Neural cell (in vitro differentiated cells): ENCODE results near the gene WFDC1.

Experiments
- EP300 ChIP-seq: fragments of 450-650 bp; conservative IDR thresholded peaks from 2 replicates; pipeline ENCODE4 v1.6.1; 2014; ENCODE audit warnings: antibody characterized with exemption, mild to moderate bottlenecking, moderate library complexity; ENCODE audit not compliant: poor library complexity, severe bottlenecking
- EZH2 ChIP-seq: fragments of 200-600, 300-800 bp; shearing (Covaris generic), sonication (generic); IDR thresholded peaks from 2 replicates; pipeline ENCODE4 v1.6.1; 2014; ENCODE audit warnings: antibody characterized with exemption, low read length, borderline replicate concordance, mild to moderate bottlenecking; ENCODE audit not compliant: insufficient read depth, poor library complexity, severe bottlenecking
- MXI1 ChIP-seq: fragments of 450-650 bp; conservative IDR thresholded peaks from 2 replicates; pipeline ENCODE4 v1.6.1; 2014; ENCODE audit warnings: antibody characterized with exemption, mild to moderate bottlenecking; ENCODE audit not compliant: poor library complexity, severe bottlenecking
- POLR2AphosphoS5 ChIP-seq: IDR thresholded peaks from 2 replicates; pipeline ENCODE4 v1.6.1; 2012
- SMC3 ChIP-seq: fragments of 450-650 bp; conservative IDR thresholded peaks from 2 replicates; pipeline ENCODE4 v1.6.1; 2014; ENCODE audit warnings: antibody characterized with exemption, mild to moderate bottlenecking, moderate library complexity; ENCODE audit not compliant: poor library complexity
- TAF1 ChIP-seq: IDR thresholded peaks from 2 replicates; pipeline ENCODE4 v1.6.1; 2012; ENCODE audit warnings: low read depth
- TF ChIP-seq, protein P1 (sequence below): fragments of 450-650 bp; IDR thresholded peaks from 2 replicates; pipeline ENCODE4 v1.5.1; 2014; ENCODE audit warnings: antibody characterized with exemption, mild to moderate bottlenecking, moderate library complexity; ENCODE audit not compliant: poor library complexity, severe bottlenecking
- TF ChIP-seq, protein P2 (sequence below): IDR thresholded peaks from 2 replicates; pipeline ENCODE4 v1.6.1; 2012; ENCODE audit warnings: borderline replicate concordance

DNA sequence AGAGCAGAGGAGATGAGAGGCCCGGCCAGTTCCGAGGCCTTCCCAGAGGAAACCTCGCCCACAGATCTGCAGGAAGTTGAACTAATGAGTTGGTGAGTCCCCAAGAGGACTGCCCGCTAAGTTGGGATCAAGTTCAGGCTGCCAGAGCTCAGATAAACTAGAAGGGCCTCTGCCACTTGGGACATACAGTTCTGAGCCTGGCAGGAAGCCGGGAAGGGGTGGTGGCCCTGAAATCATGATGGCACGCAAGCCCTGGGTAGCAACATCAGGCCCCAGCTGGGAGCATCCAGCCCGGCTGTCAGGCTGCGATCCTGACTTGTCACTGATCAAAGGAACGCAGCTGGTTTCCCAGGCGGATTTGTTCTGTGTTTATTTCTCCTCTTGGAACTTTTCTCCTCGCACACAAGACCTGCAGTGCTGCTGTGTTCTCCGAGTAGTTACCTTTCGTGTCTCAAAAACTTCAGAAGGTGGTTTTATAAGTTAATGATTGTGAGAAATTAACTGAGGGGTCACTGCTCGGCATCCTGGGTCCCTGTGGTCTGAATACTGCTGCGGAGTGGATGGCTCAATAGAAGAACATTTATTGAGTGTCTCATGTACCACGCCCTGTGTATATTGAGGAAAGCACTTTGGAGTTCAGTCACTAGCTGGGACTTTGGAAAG, 8.0 kb upstream of the WFDC1 start:
- TF ChIP-seq SMC3, result no peak
- no peak for TF ChIP-seq EP300
- TF ChIP-seq, protein P1, sequence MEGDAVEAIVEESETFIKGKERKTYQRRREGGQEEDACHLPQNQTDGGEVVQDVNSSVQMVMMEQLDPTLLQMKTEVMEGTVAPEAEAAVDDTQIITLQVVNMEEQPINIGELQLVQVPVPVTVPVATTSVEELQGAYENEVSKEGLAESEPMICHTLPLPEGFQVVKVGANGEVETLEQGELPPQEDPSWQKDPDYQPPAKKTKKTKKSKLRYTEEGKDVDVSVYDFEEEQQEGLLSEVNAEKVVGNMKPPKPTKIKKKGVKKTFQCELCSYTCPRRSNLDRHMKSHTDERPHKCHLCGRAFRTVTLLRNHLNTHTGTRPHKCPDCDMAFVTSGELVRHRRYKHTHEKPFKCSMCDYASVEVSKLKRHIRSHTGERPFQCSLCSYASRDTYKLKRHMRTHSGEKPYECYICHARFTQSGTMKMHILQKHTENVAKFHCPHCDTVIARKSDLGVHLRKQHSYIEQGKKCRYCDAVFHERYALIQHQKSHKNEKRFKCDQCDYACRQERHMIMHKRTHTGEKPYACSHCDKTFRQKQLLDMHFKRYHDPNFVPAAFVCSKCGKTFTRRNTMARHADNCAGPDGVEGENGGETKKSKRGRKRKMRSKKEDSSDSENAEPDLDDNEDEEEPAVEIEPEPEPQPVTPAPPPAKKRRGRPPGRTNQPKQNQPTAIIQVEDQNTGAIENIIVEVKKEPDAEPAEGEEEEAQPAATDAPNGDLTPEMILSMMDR, result no peak
- TF ChIP-seq EZH2, result no peak
- TF ChIP-seq, protein P2, sequence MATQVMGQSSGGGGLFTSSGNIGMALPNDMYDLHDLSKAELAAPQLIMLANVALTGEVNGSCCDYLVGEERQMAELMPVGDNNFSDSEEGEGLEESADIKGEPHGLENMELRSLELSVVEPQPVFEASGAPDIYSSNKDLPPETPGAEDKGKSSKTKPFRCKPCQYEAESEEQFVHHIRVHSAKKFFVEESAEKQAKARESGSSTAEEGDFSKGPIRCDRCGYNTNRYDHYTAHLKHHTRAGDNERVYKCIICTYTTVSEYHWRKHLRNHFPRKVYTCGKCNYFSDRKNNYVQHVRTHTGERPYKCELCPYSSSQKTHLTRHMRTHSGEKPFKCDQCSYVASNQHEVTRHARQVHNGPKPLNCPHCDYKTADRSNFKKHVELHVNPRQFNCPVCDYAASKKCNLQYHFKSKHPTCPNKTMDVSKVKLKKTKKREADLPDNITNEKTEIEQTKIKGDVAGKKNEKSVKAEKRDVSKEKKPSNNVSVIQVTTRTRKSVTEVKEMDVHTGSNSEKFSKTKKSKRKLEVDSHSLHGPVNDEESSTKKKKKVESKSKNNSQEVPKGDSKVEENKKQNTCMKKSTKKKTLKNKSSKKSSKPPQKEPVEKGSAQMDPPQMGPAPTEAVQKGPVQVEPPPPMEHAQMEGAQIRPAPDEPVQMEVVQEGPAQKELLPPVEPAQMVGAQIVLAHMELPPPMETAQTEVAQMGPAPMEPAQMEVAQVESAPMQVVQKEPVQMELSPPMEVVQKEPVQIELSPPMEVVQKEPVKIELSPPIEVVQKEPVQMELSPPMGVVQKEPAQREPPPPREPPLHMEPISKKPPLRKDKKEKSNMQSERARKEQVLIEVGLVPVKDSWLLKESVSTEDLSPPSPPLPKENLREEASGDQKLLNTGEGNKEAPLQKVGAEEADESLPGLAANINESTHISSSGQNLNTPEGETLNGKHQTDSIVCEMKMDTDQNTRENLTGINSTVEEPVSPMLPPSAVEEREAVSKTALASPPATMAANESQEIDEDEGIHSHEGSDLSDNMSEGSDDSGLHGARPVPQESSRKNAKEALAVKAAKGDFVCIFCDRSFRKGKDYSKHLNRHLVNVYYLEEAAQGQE, result no peak
- no peak for TF ChIP-seq TAF1
- TF ChIP-seq MXI1, result no peak
- TF ChIP-seq POLR2AphosphoS5, result no peak
